Endodermal cell (in vitro differentiated cells): ENCODE data around the gene DPP3. TPM values are rescaled to one million over a fixed set of nuclear protein-coding genes. Genes with fewer than 3 reads are reported as not detected.

Source experiments
- DNase-seq: peaks from one replicate; pipeline ENCODE4 v3.0.0-alpha.2; 2017
- H3K27ac ChIP-seq: 2 replicates; pipeline ENCODE4 v1.5.1; 2013; ENCODE audit warnings: mild to moderate bottlenecking, low read depth, low read length, moderate library complexity
- H3K27me3 ChIP-seq: 2 replicates; pipeline ENCODE4 v1.6.1; 2013; ENCODE audit warnings: mild to moderate bottlenecking, low read length, moderate library complexity; ENCODE audit not compliant: insufficient read depth, control insufficient read depth, poor library complexity, severe bottlenecking
- H3K36me3 ChIP-seq: 2 replicates; pipeline ENCODE4 v1.7.0; 2013; ENCODE audit warnings: mild to moderate bottlenecking, low read length, moderate library complexity; ENCODE audit not compliant: control insufficient read depth, insufficient read depth
- H3K4me1 ChIP-seq: one replicate; pipeline ENCODE4 v1.7.0; 2013; ENCODE audit warnings: low read length; ENCODE audit not compliant: control insufficient read depth, insufficient read depth
- H3K4me3 ChIP-seq: 2 replicates; pipeline ENCODE4 v1.5.1; 2013; ENCODE audit warnings: mild to moderate bottlenecking, low read length, moderate library complexity
- H3K9ac ChIP-seq: 2 replicates; pipeline ENCODE4 v1.6.1; 2013; ENCODE audit warnings: mild to moderate bottlenecking, low read length, moderate library complexity; ENCODE audit not compliant: poor library complexity, severe bottlenecking; ENCODE audit errors: extremely low read depth
- H3K9me3 ChIP-seq: 2 replicates; pipeline ENCODE4 v1.6.1; 2013; ENCODE audit warnings: mild to moderate bottlenecking, low read length, moderate library complexity; ENCODE audit not compliant: control insufficient read depth
- H3K27ac Mint-ChIP-seq: 2 replicates; pipeline ENCODE4 v1.8.0; 2020; ENCODE audit warnings: mixed read lengths
- H3K27me3 Mint-ChIP-seq: 2 replicates; pipeline ENCODE4 v1.8.0; 2021; ENCODE audit warnings: mild to moderate bottlenecking, mixed read lengths; ENCODE audit not compliant: insufficient read depth
- H3K36me3 Mint-ChIP-seq: 2 replicates; pipeline ENCODE4 v1.8.0; 2020; ENCODE audit warnings: low read depth, mixed read lengths
- H3K4me1 Mint-ChIP-seq: 2 replicates; pipeline ENCODE4 v1.8.0; 2020; ENCODE audit warnings: mixed read lengths
- H3K4me3 Mint-ChIP-seq: 2 replicates; pipeline ENCODE4 v1.8.0; 2020; ENCODE audit warnings: mild to moderate bottlenecking, moderate library complexity, mixed read lengths
- H3K9me3 Mint-ChIP-seq: 2 replicates; pipeline ENCODE4 v1.8.0; 2020; ENCODE audit warnings: mild to moderate bottlenecking, mixed read lengths
- CTCF ChIP-seq: fragments of 200-600 bp; sonication (generic); conservative IDR thresholded peaks from 2 replicates; pipeline ENCODE4 v1.5.0; 2021; ENCODE audit warnings: antibody characterized with exemption, mild to moderate bottlenecking
- WGBS, 2 experiments: methylation state at CpG; one replicate each; pipeline versions ENCODE4 v1.1.5 to v1.1.7; 2013; ENCODE audit warnings: missing lambda C conversion rate in 2 of 2, mixed read lengths in 1 of 2; ENCODE audit not compliant: insufficient coverage in 1 of 2, insufficient read length in 1 of 2; 5-methylcytosine and 5-hydroxymethylcytosine counted together
- total RNA-seq, 2 donors: library from RNA; stranded (reverse); fragmentation: NEBNext Ultra II Directional in 1 of 2; extraction: Animal tissue kit (Norgen Biotek cat#: 25700) in 1 of 2; gene quantifications; 2 replicates in 1 of 2; 3 replicates in 1 of 2; pipeline ENCODE4 v1.2.1, GENCODE V29; 2021

The DPP3 gene
- total RNA-seq, 2 donors from 2014 or later: 84.8 to 86.3 TPM

GRCh38 chr11:66470015-66470414 lies 10.2 kb upstream of the DPP3 start:
- Histone ChIP-seq H3K36me3 (no peaks in the 10 kb centered on the region), H3K27me3 (no peaks in the 10 kb centered on the region), H3K9me3 (no peaks in the 10 kb centered on the region), H3K9ac (no peak overlapping the region), H3K4me1 (peaks cover 8% of the 10 kb centered on the region), H3K4me3 (no peak overlapping the region), H3K27ac (no peak overlapping the region)
- peaks cover 8% of the 10 kb centered on the region for H3K4me1 Mint-ChIP-seq
- no peak for TF ChIP-seq CTCF
- H3K9me3 Mint-ChIP-seq: no peaks in the 10 kb centered on the region
- peak; percentile 69 for DNase-seq
- H3K36me3 Mint-ChIP-seq: peaks cover 10% of the 10 kb centered on the region
- 79 to 83% methylated on average over 3 of the region's 3 CpGs for WGBS, 2 experiments
- no peak overlapping the region for H3K4me3 Mint-ChIP-seq
- peaks cover 9% of the 10 kb centered on the region for H3K27me3 Mint-ChIP-seq
- peak overlapping the region; percentile 29 for H3K27ac Mint-ChIP-seq

- Histone ChIP-seq H3K27me3 (no peaks in the 10 kb centered on the region), H3K9ac (no peak overlapping the region), H3K4me3 (no peak overlapping the region), H3K36me3 (no peaks in the 10 kb centered on the region), H3K4me1 (peaks cover 8% of the 10 kb centered on the region), H3K27ac (no peak overlapping the region), H3K9me3 (no peaks in the 10 kb centered on the region)
- WGBS, 2 experiments: 93 to 94% methylated on average over 5 to 16 of the region's 16 CpGs
- H3K4me3 Mint-ChIP-seq: no peak overlapping the region
- H3K27ac Mint-ChIP-seq: no peak overlapping the region
- no peaks in the 10 kb centered on the region for H3K9me3 Mint-ChIP-seq
- no peaks in the 10 kb centered on the region for H3K27me3 Mint-ChIP-seq
- H3K36me3 Mint-ChIP-seq: peaks cover 10% of the 10 kb centered on the region
- no peak for TF ChIP-seq CTCF
- DNase-seq: no peak
- peaks cover 8% of the 10 kb centered on the region for H3K4me1 Mint-ChIP-seq
Measured at GRCh38 chr11:66471142-66471541, 9.1 kb upstream of the DPP3 start.

GRCh38 chr11:66472054-66472453 lies 8.2 kb upstream of the DPP3 start:
- no peak overlapping the region for H3K9ac ChIP-seq
- Mint-ChIP-seq H3K27me3 (no peaks in the 10 kb centered on the region), H3K27ac (no peak overlapping the region), H3K4me3 (no peak overlapping the region), H3K9me3 (no peaks in the 10 kb centered on the region), H3K4me1 (peaks cover 8% of the 10 kb centered on the region), H3K36me3 (peaks cover 10% of the 10 kb centered on the region)
- no peak for DNase-seq
- peaks cover 8% of the 10 kb centered on the region for H3K4me1 ChIP-seq
- H3K36me3 ChIP-seq: no peaks in the 10 kb centered on the region
- no peak overlapping the region for H3K27ac ChIP-seq
- TF ChIP-seq CTCF: no peak
- no peak overlapping the region for H3K4me3 ChIP-seq
- no peaks in the 10 kb centered on the region for H3K9me3 ChIP-seq
- no peaks in the 10 kb centered on the region for H3K27me3 ChIP-seq
- WGBS, 2 experiments: 95 to 100% methylated on average over 4 to 9 of the region's 9 CpGs
